ENCODE measurements around the gene PRDM9.
A peak's percentile ranks its signal among the peaks of the same experiment; 100 is the strongest.
"Not testable (repeated sequence)": the region's sequence is repeated elsewhere in the genome, so short reads cannot be mapped to it uniquely, and the experiment has no call there.

The PRDM9 gene

GRCh38 chr5:23507278-23507685 lies at the start of gene PRDM9:
Gene PRDM9, plus strand, starts transcription at chr5:23507609. Its CDS starts 1,425 bp downstream, at chr5:23509034.
- peak; percentile 6 for DNase-seq

- no peak for DNase-seq
Measured at GRCh38 chr5:23457780-23458179, 49.6 kb upstream of the PRDM9 start.

GRCh38 chr5:23459214-23459613 lies 48.2 kb upstream of the PRDM9 start:
- DNase-seq: no peak

DNA sequence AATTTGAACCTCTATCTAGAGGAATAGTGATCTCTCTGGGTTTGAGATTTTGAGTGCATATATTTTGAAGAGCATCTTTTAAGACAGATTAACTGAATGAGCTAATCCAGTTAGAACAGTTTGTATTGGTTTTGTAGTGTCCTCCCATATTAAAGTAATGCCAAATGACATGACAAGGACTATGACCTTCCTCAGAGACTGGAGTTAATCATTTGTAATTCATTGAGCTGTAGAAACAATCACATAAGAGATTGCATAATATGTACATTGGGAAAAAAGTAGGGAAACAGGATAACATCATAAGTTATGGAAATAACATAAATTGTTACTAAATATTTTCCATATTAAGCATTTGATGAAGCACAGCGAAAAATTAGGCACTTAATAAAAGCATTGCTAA lies 45.8 kb upstream of the PRDM9 start:
- no peak for DNase-seq

- no peak for DNase-seq
Measured at GRCh38 chr5:23466401-23466912, 41.0 kb upstream of the PRDM9 start.

DNA sequence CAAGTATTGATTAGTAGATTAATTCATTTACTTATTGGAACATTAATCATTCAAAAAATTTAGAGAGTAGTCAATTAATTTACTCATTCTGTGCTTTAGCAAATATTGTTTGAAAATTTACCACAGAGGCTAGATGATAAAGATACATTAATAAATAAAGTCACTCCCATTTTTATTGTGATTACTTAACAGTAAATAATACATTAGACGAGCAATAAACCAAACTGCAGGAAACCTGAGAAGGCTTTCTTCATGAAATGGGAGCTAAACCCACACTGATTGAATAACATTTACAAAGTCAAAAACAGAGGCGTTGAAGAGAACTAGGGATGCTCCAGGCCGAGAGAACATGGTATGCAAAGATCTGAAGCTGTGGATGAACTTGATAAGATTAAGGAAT lies 38.8 kb upstream of the PRDM9 start:
- no peak for DNase-seq

- no peak for DNase-seq
Measured at GRCh38 chr5:23473915-23474314, 33.5 kb upstream of the PRDM9 start.

GRCh38 chr5:23474315-23474714 lies 33.1 kb upstream of the PRDM9 start:
- DNase-seq: no peak

- DNase-seq: no peak
Measured at GRCh38 chr5:23476580-23476979, 30.8 kb upstream of the PRDM9 start.

GRCh38 chr5:23482642-23483041 lies 24.8 kb upstream of the PRDM9 start:
- DNase-seq: no peak

GRCh38 chr5:23483090-23483489 lies 24.3 kb upstream of the PRDM9 start:
- DNase-seq: no peak

GRCh38 chr5:23484096-23484495 lies 23.3 kb upstream of the PRDM9 start:
- DNase-seq: no peak

DNA sequence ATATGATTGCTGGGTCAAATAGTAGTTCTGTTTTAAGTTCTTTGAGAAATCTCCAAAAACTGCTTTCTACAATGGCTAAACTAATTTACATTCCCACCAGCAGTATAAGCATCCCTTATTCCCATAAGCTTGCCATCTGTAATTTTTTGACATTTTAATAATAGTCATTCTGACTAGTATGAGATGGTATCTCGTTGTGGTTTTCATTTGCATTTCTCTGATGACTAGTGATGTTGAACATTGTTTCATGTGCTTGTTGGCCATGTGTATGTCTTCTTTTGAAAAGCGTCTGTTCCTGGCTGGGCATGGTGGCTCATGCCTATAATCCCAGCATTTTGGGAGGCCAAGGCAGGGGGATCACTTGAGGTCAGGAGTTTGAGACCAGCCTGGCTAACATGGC lies 21.2 kb upstream of the PRDM9 start:
- DNase-seq: not testable (repeated sequence)

DNA sequence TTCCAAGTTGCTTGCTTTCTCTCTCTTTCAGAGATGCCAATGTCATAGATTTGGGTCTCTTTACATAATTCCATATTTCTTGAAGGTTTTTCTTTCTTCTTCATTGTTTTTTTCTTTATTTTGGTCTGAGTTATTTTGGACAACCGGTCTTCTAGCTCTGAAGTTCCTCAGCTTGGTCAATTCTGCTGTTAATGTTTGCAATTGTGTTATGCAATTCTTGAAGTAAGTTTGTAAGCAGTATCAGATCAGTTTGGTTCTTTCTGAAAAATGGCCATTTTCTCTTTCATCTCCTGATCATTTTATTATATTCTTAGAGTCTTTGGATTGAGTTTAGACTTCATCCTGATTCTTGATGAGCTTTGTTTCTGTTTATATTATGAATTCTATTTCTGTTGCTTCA lies 16.4 kb upstream of the PRDM9 start:
- DNase-seq: no peak

GRCh38 chr5:23494558-23494957 lies 12.9 kb upstream of the PRDM9 start:
- no peak for DNase-seq

DNA sequence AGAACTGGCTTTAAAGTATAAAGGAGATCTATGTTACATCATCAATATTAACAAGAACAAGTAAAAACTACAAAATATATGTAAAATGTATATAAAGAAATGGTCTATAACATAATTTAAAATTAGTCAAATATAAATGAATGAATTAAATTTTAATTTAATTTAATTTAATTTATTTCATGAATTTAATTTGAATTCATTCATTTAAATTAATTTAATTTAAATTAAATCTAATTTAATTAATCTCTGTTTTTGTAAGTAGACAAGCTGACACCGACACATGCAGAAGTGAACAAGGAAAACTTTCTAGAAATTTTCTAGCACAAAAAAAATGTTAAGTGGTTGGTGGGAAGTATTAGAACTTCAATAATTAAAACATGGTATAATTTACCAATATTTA lies 10.8 kb upstream of the PRDM9 start:
- DNase-seq: no peak

DNA sequence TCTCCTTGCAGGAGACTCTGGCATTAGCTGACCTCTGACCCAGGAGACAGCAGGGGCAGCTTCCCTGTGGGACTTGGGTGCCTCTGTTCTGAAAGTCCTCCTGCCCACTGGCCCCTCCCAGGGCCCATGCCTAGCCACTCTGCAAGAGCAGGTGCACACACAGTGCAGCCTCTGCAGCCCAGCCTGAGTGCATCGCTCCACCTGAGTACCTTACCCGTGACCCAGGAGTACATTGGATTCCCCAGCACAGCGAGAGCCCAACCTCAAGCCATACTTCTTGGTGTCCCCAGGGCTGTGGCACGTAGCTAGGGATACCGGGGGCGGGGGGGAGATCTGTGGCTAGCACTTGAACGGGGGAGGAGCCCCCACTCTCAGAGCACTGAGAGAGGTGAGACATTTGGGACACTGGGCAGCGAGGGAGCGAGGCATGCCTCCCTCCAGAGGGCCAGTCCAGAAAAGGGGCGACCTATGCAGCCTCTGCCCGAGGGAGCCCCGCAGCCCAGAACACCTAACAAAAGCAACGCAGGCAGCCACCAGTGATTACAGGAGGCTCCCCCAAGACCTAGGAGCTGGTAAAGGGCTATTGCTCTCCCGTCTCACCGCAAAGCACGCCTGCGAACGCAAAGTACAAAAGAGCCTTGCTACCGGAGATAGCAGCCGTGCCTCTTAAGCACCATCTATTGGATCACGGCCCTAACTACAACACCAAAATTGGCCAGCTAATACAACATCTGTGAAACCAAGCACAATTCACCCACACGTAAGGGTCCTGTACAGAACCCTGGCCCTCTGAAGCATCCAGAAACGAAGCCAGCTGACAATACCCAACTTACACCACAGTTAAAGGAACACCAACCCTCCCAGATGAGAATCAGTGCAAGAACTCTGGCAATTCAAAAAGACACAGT lies 826 bp upstream of the PRDM9 start:
- no peak for DNase-seq

GRCh38 chr5:23510434-23510833 lies 3.0 kb downstream of the PRDM9 start:
- DNase-seq: not testable (repeated sequence)

- DNase-seq: no peak
Measured at GRCh38 chr5:23522553-23522952, 15.1 kb downstream of the PRDM9 start.

GRCh38 chr5:23523031-23523430 lies 15.6 kb downstream of the PRDM9 start:
- DNase-seq: no peak

DNA sequence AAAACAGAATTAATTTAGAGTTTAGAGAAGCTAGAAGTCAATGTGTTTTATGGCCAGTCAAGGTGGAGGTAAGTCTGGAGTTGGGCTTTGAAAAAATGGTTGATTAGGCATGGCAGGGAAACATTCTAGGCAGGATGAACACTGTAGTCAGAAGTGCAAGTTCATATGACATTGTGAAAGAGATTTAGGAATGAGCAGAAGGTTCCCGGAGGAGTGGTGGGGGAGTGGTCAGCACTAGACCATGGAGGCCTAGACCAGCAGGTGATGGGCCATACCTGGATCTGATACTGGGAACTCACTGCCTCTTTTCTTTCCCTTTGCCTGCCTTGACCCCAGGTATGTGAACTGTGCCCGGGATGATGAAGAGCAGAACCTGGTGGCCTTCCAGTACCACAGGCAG lies 16.6 kb downstream of the PRDM9 start:
- no peak for DNase-seq

DNA sequence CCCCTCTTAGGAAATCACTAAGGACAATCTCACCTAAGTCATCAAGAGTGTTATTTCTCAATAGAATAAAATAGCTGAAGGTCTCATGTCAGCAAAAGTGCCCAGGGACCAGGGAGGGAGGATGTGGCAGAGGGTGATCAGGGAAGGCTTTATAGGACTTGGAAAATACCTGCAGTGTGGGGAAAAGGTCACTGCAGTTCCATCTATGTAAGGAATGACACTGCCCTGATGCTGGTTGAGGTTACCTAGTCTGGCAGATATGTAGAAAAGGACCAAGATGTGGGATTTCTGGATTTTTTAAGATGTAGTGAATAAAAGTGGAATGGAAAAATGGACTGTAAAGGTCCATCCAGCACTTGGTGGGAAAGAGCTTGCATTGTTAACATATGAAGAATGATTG lies 18.3 kb downstream of the PRDM9 start:
- DNase-seq: no peak

- DNase-seq: not testable (repeated sequence)
Measured at GRCh38 chr5:23526616-23527015, 19.2 kb downstream of the PRDM9 start.

DNA sequence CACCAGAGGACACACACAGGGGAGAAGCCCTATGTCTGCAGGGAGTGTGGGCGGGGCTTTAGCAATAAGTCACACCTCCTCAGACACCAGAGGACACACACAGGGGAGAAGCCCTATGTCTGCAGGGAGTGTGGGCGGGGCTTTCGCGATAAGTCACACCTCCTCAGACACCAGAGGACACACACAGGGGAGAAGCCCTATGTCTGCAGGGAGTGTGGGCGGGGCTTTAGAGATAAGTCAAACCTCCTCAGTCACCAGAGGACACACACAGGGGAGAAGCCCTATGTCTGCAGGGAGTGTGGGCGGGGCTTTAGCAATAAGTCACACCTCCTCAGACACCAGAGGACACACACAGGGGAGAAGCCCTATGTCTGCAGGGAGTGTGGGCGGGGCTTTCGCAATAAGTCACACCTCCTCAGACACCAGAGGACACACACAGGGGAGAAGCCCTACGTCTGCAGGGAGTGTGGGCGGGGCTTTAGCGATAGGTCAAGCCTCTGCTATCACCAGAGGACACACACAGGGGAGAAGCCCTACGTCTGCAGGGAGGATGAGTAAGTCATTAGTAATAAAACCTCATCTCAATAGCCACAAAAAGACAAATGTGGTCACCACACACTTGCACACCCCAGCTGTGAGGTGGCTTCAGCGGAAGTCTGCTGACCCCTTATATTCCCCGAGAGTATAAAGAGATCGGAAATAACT lies 20.0 kb downstream of the PRDM9 start:
- not testable (repeated sequence) for DNase-seq

Measured in CD4-positive, alpha-beta T cell treated with Interferon gamma for 1 hour (primary cell).